ENCODE data around the gene GLT1D1.

The GLT1D1 gene

GRCh38 chr12:128864516-128865186 lies 11.4 kb downstream of the GLT1D1 start:
- H3K4me2 ChIP-seq (ENCODE audit: low read depth, low read length, poor library complexity, severe bottlenecking) = no peak overlapping the region
- no peaks in the 10 kb centered on the region for H4K20me1 ChIP-seq (ENCODE audit: low read depth, low read length)
- H3K27ac ChIP-seq (ENCODE audit: low read depth, low read length) = no peak overlapping the region
- no peaks in the 10 kb centered on the region for H3K9me3 ChIP-seq (ENCODE audit: insufficient read depth, low read length)
- no peaks in the 10 kb centered on the region for H3K36me3 ChIP-seq (ENCODE audit: low read length)
- H3K4me3 ChIP-seq (ENCODE audit: insufficient read depth, low read length, poor library complexity, severe bottlenecking) = no peak overlapping the region
- no peaks in the 10 kb centered on the region for H3K9me2 ChIP-seq (replicated peaks; ENCODE audit: insufficient read depth, low read length)
- H2AFZ ChIP-seq (ENCODE audit: low read depth, low read length, severe bottlenecking) = no peak overlapping the region
- H3K27me3 ChIP-seq (ENCODE audit: low read length) = no peaks in the 10 kb centered on the region
- H3K9ac ChIP-seq (ENCODE audit: low read length) = no peak overlapping the region
- no peaks in the 10 kb centered on the region for H3K79me2 ChIP-seq (ENCODE audit: insufficient read depth, low read length)
- TF ChIP-seq EZH2phosphoT487 (conservative IDR thresholded peaks at IDR 0.05; ENCODE audit: low read length) (no peak), CTCF (IDR thresholded peaks at IDR 0.05; ENCODE audit: insufficient read depth, low read length, poor library complexity, severe bottlenecking) (no peak)
- no peaks in the 10 kb centered on the region for H3F3A ChIP-seq (ENCODE audit: insufficient read depth)

- Histone ChIP-seq H3K36me3 (ENCODE audit: low read length) (no peaks in the 10 kb centered on the region), H3K27me3 (ENCODE audit: low read length) (no peaks in the 10 kb centered on the region), H3K4me3 (ENCODE audit: insufficient read depth, low read length, poor library complexity, severe bottlenecking) (no peak overlapping the region), H3K9ac (ENCODE audit: low read length) (no peak overlapping the region), H3K79me2 (ENCODE audit: insufficient read depth, low read length) (no peaks in the 10 kb centered on the region), H3K27ac (ENCODE audit: low read depth, low read length) (no peak overlapping the region), H3K9me2 (replicated peaks; ENCODE audit: insufficient read depth, low read length) (no peaks in the 10 kb centered on the region), H2AFZ (ENCODE audit: low read depth, low read length, severe bottlenecking) (no peak overlapping the region), H3K9me3 (ENCODE audit: insufficient read depth, low read length) (no peaks in the 10 kb centered on the region), H3K4me2 (ENCODE audit: low read depth, low read length, poor library complexity, severe bottlenecking) (no peak overlapping the region), H3F3A (ENCODE audit: insufficient read depth) (no peaks in the 10 kb centered on the region), H4K20me1 (ENCODE audit: low read depth, low read length) (no peaks in the 10 kb centered on the region)
- TF ChIP-seq EZH2phosphoT487 (conservative IDR thresholded peaks at IDR 0.05; ENCODE audit: low read length) (no peak), CTCF (IDR thresholded peaks at IDR 0.05; ENCODE audit: insufficient read depth, low read length, poor library complexity, severe bottlenecking) (no peak)
Measured at GRCh38 chr12:128867466-128867865, 14.2 kb downstream of the GLT1D1 start.

GRCh38 chr12:128871516-128871892 lies 18.2 kb downstream of the GLT1D1 start:
- TF ChIP-seq CTCF (IDR thresholded peaks at IDR 0.05; ENCODE audit: insufficient read depth, low read length, poor library complexity, severe bottlenecking) = no peak
- no peak for TF ChIP-seq EZH2phosphoT487 (conservative IDR thresholded peaks at IDR 0.05; ENCODE audit: low read length)
- H3F3A ChIP-seq (ENCODE audit: insufficient read depth) = no peaks in the 10 kb centered on the region
- no peak overlapping the region for H3K4me2 ChIP-seq (ENCODE audit: low read depth, low read length, poor library complexity, severe bottlenecking)
- no peak overlapping the region for H3K9ac ChIP-seq (ENCODE audit: low read length)
- H3K9me3 ChIP-seq (ENCODE audit: insufficient read depth, low read length) = peaks cover 7% of the 10 kb centered on the region; the same call in 1 of the 2 replicates
- no peak overlapping the region for H3K27ac ChIP-seq (ENCODE audit: low read depth, low read length)
- H3K36me3 ChIP-seq (ENCODE audit: low read length) = no peaks in the 10 kb centered on the region
- H3K27me3 ChIP-seq (ENCODE audit: low read length) = no peaks in the 10 kb centered on the region
- H2AFZ ChIP-seq (ENCODE audit: low read depth, low read length, severe bottlenecking) = no peak overlapping the region
- no peak overlapping the region for H3K4me3 ChIP-seq (ENCODE audit: insufficient read depth, low read length, poor library complexity, severe bottlenecking)
- H3K79me2 ChIP-seq (ENCODE audit: insufficient read depth, low read length) = no peaks in the 10 kb centered on the region
- no peaks in the 10 kb centered on the region for H4K20me1 ChIP-seq (ENCODE audit: low read depth, low read length)
- no peaks in the 10 kb centered on the region for H3K9me2 ChIP-seq (replicated peaks; ENCODE audit: insufficient read depth, low read length)
